GM21528 (cell line): ENCODE results near the gene SYT17.

Experiments used
- ATAC-seq: cut with Tn5 transposase; IDR thresholded peaks from one replicate; pipeline ENCODE4 v1.9.1; 2021; ENCODE audit warnings: mild to moderate bottlenecking, moderate library complexity; ENCODE audit not compliant: unreplicated experiment, low FRiP score

SYT17 gene

GRCh38 chr16:19167710-19168370 lies at the start of gene SYT17:
SYT17 (plus strand) TSS chr16:19168240; CDS start chr16:19168647, 407 bp downstream.
- no peak for ATAC-seq

GRCh38 chr16:19118938-19119431 lies 49.1 kb upstream of the SYT17 start:
- no peak for ATAC-seq

- no peak for ATAC-seq
These were observed 48.5 kb upstream of the SYT17 start for GRCh38 chr16:19119564-19119963.

GRCh38 chr16:19123535-19124178 lies 44.4 kb upstream of the SYT17 start:
- no peak for ATAC-seq

- ATAC-seq = no peak
These were observed 41.7 kb upstream of the SYT17 start for GRCh38 chr16:19126300-19126699.

- no peak for ATAC-seq
These were observed 40.8 kb upstream of the SYT17 start for GRCh38 chr16:19127205-19127604.

- peak; percentile 65 for ATAC-seq
These were observed 40.3 kb upstream of the SYT17 start for GRCh38 chr16:19127674-19128131.

GRCh38 chr16:19128454-19129200 lies 39.4 kb upstream of the SYT17 start:
- no peak for ATAC-seq

GRCh38 chr16:19130385-19130784 lies 37.7 kb upstream of the SYT17 start:
- no peak for ATAC-seq

- no peak for ATAC-seq
These were observed 36.9 kb upstream of the SYT17 start for GRCh38 chr16:19130852-19131824.

- ATAC-seq = no peak
These were observed 36.2 kb upstream of the SYT17 start for GRCh38 chr16:19131825-19132218.

- ATAC-seq = no peak
These were observed 35.8 kb upstream of the SYT17 start for GRCh38 chr16:19132255-19132654.

GRCh38 chr16:19132898-19133297 lies 35.1 kb upstream of the SYT17 start:
- ATAC-seq = no peak

- ATAC-seq = no peak
These were observed 34.4 kb upstream of the SYT17 start for GRCh38 chr16:19133600-19133999.

GRCh38 chr16:19135201-19135842 lies 32.7 kb upstream of the SYT17 start:
- no peak for ATAC-seq

GRCh38 chr16:19135896-19136438 lies 32.1 kb upstream of the SYT17 start:
- ATAC-seq = no peak

GRCh38 chr16:19136549-19137196 lies 31.4 kb upstream of the SYT17 start:
- ATAC-seq = no peak

GRCh38 chr16:19137201-19138128 lies 30.6 kb upstream of the SYT17 start:
- ATAC-seq = no peak
